ACHN (cell line): ENCODE results near the gene SERINC3.

Experiments
- DNase-seq: peaks from one replicate; pipeline ENCODE4 v3.0.0-alpha.2; 2015
- in situ Hi-C: cut with HindIII; loops from 2 replicates; pipeline ENCODE4 v1.10.0; 2017; ENCODE audit warnings: low sequenced_read_pairs, low pct_ligation_motif_present, low pct_unique_long_range_greater_than_20kb

Gene SERINC3

GRCh38 chr20:44497761-44498160 is 24.1 kb downstream of the SERINC3 start:
- in situ Hi-C loops = no loop called here
- DNase-seq = no peak

GRCh38 chr20:44496976-44497375 is 24.9 kb downstream of the SERINC3 start:
- DNase-seq = peak; percentile 59
- in situ Hi-C loops = no loop called here

- in situ Hi-C loops = no loop called here
- DNase-seq = peak; percentile 47
These were observed 25.9 kb downstream of the SERINC3 start for GRCh38 chr20:44495802-44496481.

- in situ Hi-C loops = no loop called here
- peak; percentile 38 for DNase-seq
These were observed 26.6 kb downstream of the SERINC3 start for GRCh38 chr20:44495257-44495656.

GRCh38 chr20:44494681-44495080 is 27.2 kb downstream of the SERINC3 start:
- no peak for DNase-seq
- in situ Hi-C loops = no loop called here

GRCh38 chr20:44494266-44494665 is 27.6 kb downstream of the SERINC3 start:
- DNase-seq = no peak

GRCh38 chr20:44491635-44492395 is 30.1 kb downstream of the SERINC3 start:
- in situ Hi-C loops = no loop called here
- DNase-seq = no peak

More at GRCh38 chr20:44494266-44494665, 27.6 kb downstream of the SERINC3 start:
- in situ Hi-C loops = no loop called here

GRCh38 chr20:44489931-44490330 is 31.9 kb downstream of the SERINC3 start:
- DNase-seq = no peak
- in situ Hi-C loops = no loop called here

- in situ Hi-C loops = no loop called here
- DNase-seq = no peak
These were observed 32.6 kb downstream of the SERINC3 start for GRCh38 chr20:44489223-44489622.

GRCh38 chr20:44488551-44488950 is 33.3 kb downstream of the SERINC3 start:
- in situ Hi-C loops = no loop called here
- DNase-seq = no peak

GRCh38 chr20:44485830-44486198 is 36.1 kb downstream of the SERINC3 start:
- in situ Hi-C loops = no loop called here
- no peak for DNase-seq

GRCh38 chr20:44485078-44485829 is 36.6 kb downstream of the SERINC3 start:
- no peak for DNase-seq
- in situ Hi-C loops = no loop called here

- in situ Hi-C loops = no loop called here
- DNase-seq = no peak
These were observed 38.8 kb downstream of the SERINC3 start for GRCh38 chr20:44483112-44483511.

GRCh38 chr20:44481719-44482416 is 40.0 kb downstream of the SERINC3 start:
- in situ Hi-C loops = no loop called here
- no peak for DNase-seq

GRCh38 chr20:44480097-44480496 is 41.8 kb downstream of the SERINC3 start:
- in situ Hi-C loops = no loop called here

GRCh38 chr20:44479643-44480042 is 42.2 kb downstream of the SERINC3 start:
- in situ Hi-C loops = no loop called here
- no peak for DNase-seq

More at GRCh38 chr20:44480097-44480496, 41.8 kb downstream of the SERINC3 start:
- DNase-seq = no peak

GRCh38 chr20:44478206-44478605 is 43.7 kb downstream of the SERINC3 start:
- in situ Hi-C loops = no loop called here
- DNase-seq = no peak

GRCh38 chr20:44477151-44477550 is 44.7 kb downstream of the SERINC3 start:
- in situ Hi-C loops = no loop called here
- DNase-seq = no peak
